Activated T-helper 1 cell treated with anti-CD3 and anti-CD28 coated beads, Interleukin-2, amount 50 U/mL, for 16 hours (primary cell): ENCODE data around the gene GPATCH4.
A peak's percentile ranks its signal among the peaks of the same experiment; 100 is the strongest.
"Not testable (repeated sequence)": the region's sequence is repeated elsewhere in the genome, so short reads cannot be mapped to it uniquely, and the experiment has no call there.

ENCODE experiments used
- DNase-seq, 2 donors: peaks; one replicate each; pipeline ENCODE4 v3.0.0-alpha.2; 2020; ENCODE audit warnings: low read depth in 1 of 2, low spot score in 1 of 2

The GPATCH4 gene

GRCh38 chr1:156581661-156582387, 19.5 kb downstream of the GPATCH4 start:
- no peak for DNase-seq

DNA sequence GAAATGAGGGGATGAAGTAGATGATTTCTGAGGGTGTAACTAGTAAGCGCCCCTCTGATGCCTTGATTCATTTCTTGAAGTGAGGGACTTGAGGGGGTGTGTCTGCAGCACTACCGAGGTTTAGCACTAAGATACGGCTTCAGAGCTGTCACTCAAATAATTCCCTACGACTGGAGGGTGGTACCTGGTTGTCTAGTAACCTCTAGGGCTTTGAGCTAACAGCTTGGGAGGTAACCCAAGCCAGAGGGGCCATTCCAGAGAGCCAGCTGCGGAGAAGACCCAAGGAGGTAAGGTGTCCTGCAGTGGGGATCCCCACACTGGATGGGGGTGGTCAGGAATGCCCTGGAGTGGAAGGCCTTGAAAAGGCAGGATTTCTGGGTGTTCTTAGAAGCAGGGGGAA, 21.8 kb downstream of the GPATCH4 start, which contains the start of gene TTC24:
TSS of gene TTC24 (plus strand) at position 252 of the 400 bp plus-strand sequence. CDS start 1,642 bp downstream, outside the sequence.
- no peak for DNase-seq

- no peak for DNase-seq
Observed at GRCh38 chr1:156578055-156578454, 23.2 kb downstream of the GPATCH4 start.

- DNase-seq = no peak
Observed at GRCh38 chr1:156577550-156577949, 23.7 kb downstream of the GPATCH4 start.

DNA sequence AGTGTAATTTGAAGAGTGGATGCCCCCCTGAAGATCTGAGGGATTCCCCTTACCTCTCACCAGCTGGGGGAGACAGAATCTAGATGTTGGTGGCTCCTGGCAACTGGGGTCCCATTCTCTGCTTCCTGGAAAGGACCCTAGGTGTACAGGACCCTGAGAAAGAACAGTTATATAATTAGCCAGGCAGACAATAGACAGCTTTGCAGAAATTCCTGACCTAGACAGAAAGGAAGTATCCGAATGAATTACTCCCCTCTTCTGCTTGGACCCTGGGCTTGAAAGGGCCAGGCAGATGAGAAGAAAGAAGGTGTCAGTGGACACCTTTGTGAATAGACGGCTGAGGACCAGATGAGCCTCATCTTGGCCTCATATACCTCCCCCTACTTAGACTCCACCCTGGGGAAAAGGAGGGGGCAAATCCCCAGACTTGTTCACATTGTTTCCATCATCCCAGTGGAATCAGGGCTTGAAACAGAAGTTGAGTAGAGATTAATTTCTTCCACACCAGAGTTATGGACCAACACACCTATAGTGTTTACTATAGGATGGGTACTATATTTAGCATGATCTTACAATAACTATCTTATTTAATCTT, 27.1 kb downstream of the GPATCH4 start:
- DNase-seq = no peak

DNA sequence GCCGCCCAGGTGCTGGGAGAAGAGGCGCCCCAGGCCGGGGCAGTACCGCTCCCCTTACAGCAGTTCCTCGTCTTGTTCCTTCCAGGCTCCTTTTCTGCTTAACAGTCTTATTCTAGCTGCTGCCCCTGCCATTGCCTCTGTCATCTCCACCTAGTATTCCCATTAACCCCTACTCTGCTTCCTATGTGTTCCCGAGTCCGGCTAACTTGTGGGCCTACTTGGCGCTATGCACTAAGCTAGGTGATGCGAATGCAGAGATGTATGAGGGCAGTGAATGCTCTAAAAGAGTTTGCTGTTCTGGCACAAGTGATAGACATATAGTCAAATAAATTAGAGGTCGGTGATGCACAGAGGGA, 28.6 kb downstream of the GPATCH4 start:
- DNase-seq = no peak

DNA sequence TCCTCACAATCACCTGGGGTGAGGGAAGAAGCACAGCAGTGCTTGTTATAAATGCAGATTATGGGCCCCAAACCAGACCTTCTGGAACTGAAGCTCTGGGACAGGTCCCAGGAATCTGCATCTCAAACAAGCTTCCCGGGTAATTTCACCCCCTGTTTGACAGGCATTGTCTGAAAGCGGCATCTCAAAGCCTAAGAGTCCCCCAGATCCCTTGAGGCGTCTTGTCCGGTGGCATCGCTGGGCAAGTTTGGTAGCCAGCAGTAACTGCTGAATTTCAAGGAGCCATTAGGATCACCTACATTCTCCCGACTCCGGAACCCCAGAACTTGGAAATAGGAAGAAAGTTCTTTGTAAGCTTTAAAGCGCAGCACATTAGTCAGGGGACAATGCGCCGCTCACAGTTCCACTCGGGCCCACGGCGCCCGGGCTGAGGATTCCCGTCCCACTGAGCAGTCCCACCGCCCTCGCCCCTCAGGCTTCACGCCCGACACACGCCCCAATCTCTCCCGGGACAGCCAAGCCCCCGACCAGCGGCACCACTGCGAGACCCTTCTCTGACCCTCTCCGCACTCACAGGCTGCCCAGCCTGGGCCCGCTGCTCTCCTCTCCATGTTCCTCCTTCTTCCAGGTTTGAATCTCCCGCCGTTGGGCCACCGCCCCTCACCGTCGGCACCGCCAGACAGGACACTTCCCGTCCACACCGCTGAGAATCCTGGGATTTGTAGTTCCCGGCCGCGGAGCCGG, 29.2 kb downstream of the GPATCH4 start, which contains the start of gene IQGAP3:
TSS of gene IQGAP3 (minus strand) at position 647 of the 744 bp plus-strand sequence. CDS start at position 611, 36 bp downstream.
- peak; percentile 38 to 44 for DNase-seq

- DNase-seq = no peak
Observed at GRCh38 chr1:156571261-156571852, 29.9 kb downstream of the GPATCH4 start.

- DNase-seq = no peak
Observed at GRCh38 chr1:156566436-156566835, 34.8 kb downstream of the GPATCH4 start.

GRCh38 chr1:156565519-156565918, 35.8 kb downstream of the GPATCH4 start:
- no peak for DNase-seq

GRCh38 chr1:156560585-156561163, 40.6 kb downstream of the GPATCH4 start:
- DNase-seq = no peak

DNA sequence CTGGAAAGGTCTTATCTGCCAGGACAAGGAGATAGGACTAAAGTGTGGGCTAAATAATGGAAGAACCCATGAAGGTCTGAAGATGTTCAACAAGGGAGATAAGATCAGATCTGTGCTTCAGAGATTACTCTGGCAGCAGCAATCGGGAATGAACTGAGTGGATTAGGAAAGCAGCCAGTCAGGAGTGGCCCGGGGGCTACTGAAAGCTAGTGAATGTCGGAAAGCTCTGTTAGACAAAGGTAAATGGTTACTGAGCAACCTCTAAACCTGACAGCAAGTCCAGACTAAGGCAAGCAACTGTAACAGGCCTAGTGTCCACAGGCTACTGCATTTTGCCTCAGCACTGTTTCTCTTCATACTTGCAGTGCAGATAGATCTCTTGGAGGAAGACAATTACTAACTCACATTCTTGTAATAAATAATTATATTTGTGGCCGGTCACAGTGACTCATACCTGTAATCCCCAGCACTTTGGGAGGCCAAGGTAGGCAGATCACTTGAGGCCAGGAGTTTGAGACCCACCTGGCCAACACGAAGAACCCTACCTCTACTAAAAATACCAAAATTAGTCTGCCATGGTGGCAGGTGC, 41.4 kb downstream of the GPATCH4 start:
- DNase-seq = no peak

DNA sequence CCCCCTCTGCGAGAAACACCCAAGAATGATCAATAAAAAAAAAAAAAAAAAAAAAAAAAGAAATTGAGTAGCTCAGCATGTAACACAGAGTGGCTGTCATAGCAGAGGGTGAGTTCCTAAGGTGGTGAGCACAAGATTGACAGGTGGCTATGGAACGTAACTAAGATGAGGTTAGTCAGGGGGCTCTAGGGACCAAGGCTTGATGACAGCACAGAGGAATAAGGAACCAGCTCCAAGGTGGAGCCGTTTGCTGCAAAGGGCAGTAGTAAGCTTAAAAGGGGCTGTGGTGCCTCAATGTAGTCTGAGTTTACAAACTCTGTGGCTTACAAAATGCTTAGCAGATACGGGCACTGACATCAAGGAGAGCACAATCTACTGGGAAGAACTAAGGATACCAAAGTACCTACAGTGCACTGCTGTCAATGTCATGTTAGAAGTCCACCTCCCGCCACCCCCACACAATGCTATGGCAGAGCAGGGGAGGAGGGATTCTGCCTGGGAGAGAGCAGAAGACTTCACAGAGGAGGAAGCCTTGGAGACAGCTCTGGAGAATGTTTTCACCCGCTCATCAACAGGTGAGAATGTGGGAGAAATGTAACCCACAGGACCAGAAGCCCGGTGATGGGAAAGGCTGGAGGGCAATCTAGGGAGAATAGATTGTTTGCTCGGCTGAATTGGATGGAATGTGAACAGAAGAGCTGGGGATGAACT, 42.0 kb downstream of the GPATCH4 start:
- DNase-seq = no peak

GRCh38 chr1:156556354-156556753, 44.9 kb downstream of the GPATCH4 start:
- no peak for DNase-seq

GRCh38 chr1:156555715-156556114, 45.6 kb downstream of the GPATCH4 start:
- DNase-seq = no peak

- no peak for DNase-seq
Observed at GRCh38 chr1:156554971-156555370, 46.3 kb downstream of the GPATCH4 start.

- DNase-seq = no peak
Observed at GRCh38 chr1:156553860-156554485, 47.3 kb downstream of the GPATCH4 start.

DNA sequence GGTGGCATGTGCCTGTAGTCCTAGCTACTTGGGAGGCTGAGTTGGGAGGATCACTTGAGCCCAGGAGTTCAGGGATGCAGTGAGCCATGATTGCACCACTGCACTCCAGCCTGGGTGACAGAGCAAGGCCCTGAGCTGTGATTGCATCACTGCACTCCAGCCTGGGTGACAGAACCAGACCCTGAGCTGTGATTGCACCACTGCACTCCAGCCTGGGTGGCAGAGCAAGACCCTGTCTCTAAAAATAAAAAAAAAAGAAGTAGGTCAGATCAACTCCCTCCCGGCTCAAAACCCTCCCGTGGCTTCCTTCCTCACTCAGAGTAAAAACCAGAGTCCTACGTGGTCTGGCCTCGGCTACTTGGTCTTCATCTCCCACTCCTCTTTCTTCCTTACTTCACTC, 48.3 kb downstream of the GPATCH4 start:
- DNase-seq = not testable (repeated sequence)

- DNase-seq = no peak
Observed at GRCh38 chr1:156552518-156552917, 48.8 kb downstream of the GPATCH4 start.

GRCh38 chr1:156551869-156552268, 49.4 kb downstream of the GPATCH4 start:
- no peak for DNase-seq
